Gastrocnemius medialis (tissue), 4 donors: Measurements from ENCODE around the gene NCBP1.

ENCODE experiments used
- POLR2A ChIP-seq, 2 donors: fragments of 450-650 bp; IDR thresholded peaks; one replicate each; pipeline ENCODE4 v1.6.1; 2017; ENCODE audit warnings: antibody characterized with exemption in 2 of 2, mild to moderate bottlenecking in 2 of 2, moderate library complexity in 2 of 2
- TF ChIP-seq, protein P1 (sequence below), 5 experiments: fragments of 450-650 bp in 3 of 5; fragments of 200-600 bp in 2 of 5; sonication (generic) in 2 of 5; IDR thresholded peaks in 4 of 5; conservative IDR thresholded peaks in 1 of 5; 1 replicate in 4 of 5; 2 replicates in 1 of 5; pipeline ENCODE4 v1.5.1; 2016 to 2019; ENCODE audit warnings: antibody characterized with exemption in 5 of 5, mild to moderate bottlenecking in 3 of 5, moderate library complexity in 3 of 5

DNA sequence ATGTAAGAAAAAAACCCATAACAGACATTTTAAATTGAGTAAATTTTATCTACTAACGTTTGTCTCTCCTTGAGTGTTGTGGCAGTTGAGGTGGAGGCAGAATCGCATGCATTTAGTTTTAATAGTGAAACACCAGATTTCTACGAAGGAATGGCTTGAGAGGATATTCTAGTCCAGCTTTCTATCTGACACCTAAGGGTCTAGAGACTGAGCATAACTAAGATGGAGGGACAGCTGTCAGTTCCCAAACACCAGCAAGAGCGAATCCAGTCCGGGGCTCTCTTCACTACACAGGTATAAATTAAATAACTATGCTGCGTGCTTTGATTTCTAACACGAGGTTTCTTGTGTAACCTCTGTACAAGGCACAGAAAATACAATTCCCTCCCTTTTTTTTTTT is 1.4 kb downstream of the NCBP1 start:
- TF ChIP-seq POLR2A (IDR thresholded peaks at IDR 0.05), result no peak
- TF ChIP-seq, protein P1, sequence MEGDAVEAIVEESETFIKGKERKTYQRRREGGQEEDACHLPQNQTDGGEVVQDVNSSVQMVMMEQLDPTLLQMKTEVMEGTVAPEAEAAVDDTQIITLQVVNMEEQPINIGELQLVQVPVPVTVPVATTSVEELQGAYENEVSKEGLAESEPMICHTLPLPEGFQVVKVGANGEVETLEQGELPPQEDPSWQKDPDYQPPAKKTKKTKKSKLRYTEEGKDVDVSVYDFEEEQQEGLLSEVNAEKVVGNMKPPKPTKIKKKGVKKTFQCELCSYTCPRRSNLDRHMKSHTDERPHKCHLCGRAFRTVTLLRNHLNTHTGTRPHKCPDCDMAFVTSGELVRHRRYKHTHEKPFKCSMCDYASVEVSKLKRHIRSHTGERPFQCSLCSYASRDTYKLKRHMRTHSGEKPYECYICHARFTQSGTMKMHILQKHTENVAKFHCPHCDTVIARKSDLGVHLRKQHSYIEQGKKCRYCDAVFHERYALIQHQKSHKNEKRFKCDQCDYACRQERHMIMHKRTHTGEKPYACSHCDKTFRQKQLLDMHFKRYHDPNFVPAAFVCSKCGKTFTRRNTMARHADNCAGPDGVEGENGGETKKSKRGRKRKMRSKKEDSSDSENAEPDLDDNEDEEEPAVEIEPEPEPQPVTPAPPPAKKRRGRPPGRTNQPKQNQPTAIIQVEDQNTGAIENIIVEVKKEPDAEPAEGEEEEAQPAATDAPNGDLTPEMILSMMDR (IDR thresholded peaks at IDR 0.05 in 4 of 5, conservative IDR thresholded peaks at IDR 0.05 in 1 of 5), result no peak
